Tibial artery (tissue), 4 donors: Measurements from ENCODE around the gene DTL.

Experiments used
- DNase-seq, 2 donors: peaks; one replicate each; pipeline ENCODE4 v3.0.0-alpha.2; 2019
- H3K27ac ChIP-seq, 2 donors: fragments of 200-600 bp; sonication (generic) in 1 of 2; 1 replicate in 1 of 2; 2 replicates in 1 of 2; pipeline ENCODE4 v1.5.1; 2018 to 2019; ENCODE audit warnings: mild to moderate bottlenecking in 1 of 2
- H3K27me3 ChIP-seq, 2 donors: fragments of 200-600 bp; sonication (generic) in 1 of 2; one replicate each; pipeline versions ENCODE4 v1.5.1 to v1.6.0; 2016 to 2019
- H3K36me3 ChIP-seq, 3 donors: fragments of 200-600 bp; sonication (generic) in 2 of 3; one replicate each; pipeline ENCODE4 v1.5.1; 2016 to 2019; ENCODE audit warnings: mild to moderate bottlenecking in 2 of 3
- H3K4me1 ChIP-seq, 4 donors: fragments of 200-600 bp; sonication (generic) in 2 of 4; 1 replicate in 3 of 4; 2 replicates in 1 of 4; pipeline ENCODE4 v1.5.1; 2016 to 2019
- H3K4me3 ChIP-seq, 2 donors: fragments of 200-600 bp; sonication (generic) in 1 of 2; 1 replicate in 1 of 2; 2 replicates in 1 of 2; pipeline ENCODE4 v1.5.1; 2018 to 2019; ENCODE audit warnings: mild to moderate bottlenecking in 2 of 2
- H3K9me3 ChIP-seq, 3 donors: fragments of 200-600 bp; sonication (generic) in 1 of 3; one replicate each; pipeline ENCODE4 v1.5.1; 2016 to 2019
- intact Hi-C: fragments of 100-400 bp; cut with DNase I; formaldehyde crosslinking; loops from one replicate; pipeline ENCODE4 v1.15.0; 2023; ENCODE audit warnings: low total_unique reads
- TF ChIP-seq, protein P1 (sequence below), 2 experiments: fragments of 200-600 bp in 1 of 2; fragments of 450-650 bp in 1 of 2; IDR thresholded peaks; one replicate each; pipeline ENCODE4 v1.5.1; 2017 to 2019; ENCODE audit warnings: antibody characterized with exemption in 2 of 2, mild to moderate bottlenecking in 1 of 2, moderate library complexity in 1 of 2

Gene DTL

DNA sequence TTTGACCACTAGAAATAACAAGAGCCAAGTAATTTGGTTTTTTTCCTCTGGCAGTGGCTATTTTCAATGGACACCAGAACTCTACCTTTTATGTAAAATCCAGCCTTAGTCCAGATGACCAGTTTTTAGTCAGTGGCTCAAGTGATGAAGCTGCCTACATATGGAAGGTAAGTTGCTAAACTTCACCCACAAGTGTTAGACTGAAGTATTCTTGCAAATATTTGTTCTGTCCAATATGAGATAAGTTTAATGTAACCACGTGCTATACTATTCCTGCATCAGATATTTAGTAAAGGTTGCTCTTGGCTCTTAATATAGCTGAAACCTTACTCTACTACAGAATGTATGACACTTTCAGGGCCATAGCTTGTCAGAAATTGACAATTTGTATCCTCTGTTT is 36.5 kb downstream of the DTL start:
- H3K27me3 ChIP-seq = no peaks in the 10 kb centered on the region
- no peak overlapping the region for H3K4me3 ChIP-seq
- H3K27ac ChIP-seq = no peak overlapping the region
- intact Hi-C loops = loop anchor here (5.0 kb wide), 2 partner anchors 220 to 385 kb away; no protein-coding TSS in a partner anchor
- no peaks in the 10 kb centered on the region for H3K36me3 ChIP-seq
- H3K9me3 ChIP-seq = no peaks in the 10 kb centered on the region
- TF ChIP-seq, protein P1, sequence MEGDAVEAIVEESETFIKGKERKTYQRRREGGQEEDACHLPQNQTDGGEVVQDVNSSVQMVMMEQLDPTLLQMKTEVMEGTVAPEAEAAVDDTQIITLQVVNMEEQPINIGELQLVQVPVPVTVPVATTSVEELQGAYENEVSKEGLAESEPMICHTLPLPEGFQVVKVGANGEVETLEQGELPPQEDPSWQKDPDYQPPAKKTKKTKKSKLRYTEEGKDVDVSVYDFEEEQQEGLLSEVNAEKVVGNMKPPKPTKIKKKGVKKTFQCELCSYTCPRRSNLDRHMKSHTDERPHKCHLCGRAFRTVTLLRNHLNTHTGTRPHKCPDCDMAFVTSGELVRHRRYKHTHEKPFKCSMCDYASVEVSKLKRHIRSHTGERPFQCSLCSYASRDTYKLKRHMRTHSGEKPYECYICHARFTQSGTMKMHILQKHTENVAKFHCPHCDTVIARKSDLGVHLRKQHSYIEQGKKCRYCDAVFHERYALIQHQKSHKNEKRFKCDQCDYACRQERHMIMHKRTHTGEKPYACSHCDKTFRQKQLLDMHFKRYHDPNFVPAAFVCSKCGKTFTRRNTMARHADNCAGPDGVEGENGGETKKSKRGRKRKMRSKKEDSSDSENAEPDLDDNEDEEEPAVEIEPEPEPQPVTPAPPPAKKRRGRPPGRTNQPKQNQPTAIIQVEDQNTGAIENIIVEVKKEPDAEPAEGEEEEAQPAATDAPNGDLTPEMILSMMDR (IDR thresholded peaks at IDR 0.05) = no peak
- H3K4me1 ChIP-seq = peaks cover 0 to 11% (median 2%) of the 10 kb centered on the region in 4 donors
- DNase-seq = no peak

GRCh38 chr1:212073490-212073889 is 37.9 kb downstream of the DTL start:
- H3K9me3 ChIP-seq = no peaks in the 10 kb centered on the region
- intact Hi-C loops = loop anchor here (5.0 kb wide), 2 partner anchors 219 to 384 kb away; no protein-coding TSS in a partner anchor
- H3K27me3 ChIP-seq = no peaks in the 10 kb centered on the region
- TF ChIP-seq, protein P1 (IDR thresholded peaks at IDR 0.05) = no peak
- H3K4me1 ChIP-seq = peaks cover 0 to 11% (median 2%) of the 10 kb centered on the region in 4 donors
- no peak overlapping the region for H3K27ac ChIP-seq
- DNase-seq = no peak
- H3K36me3 ChIP-seq = no peaks in the 10 kb centered on the region
- H3K4me3 ChIP-seq = no peak overlapping the region

DNA sequence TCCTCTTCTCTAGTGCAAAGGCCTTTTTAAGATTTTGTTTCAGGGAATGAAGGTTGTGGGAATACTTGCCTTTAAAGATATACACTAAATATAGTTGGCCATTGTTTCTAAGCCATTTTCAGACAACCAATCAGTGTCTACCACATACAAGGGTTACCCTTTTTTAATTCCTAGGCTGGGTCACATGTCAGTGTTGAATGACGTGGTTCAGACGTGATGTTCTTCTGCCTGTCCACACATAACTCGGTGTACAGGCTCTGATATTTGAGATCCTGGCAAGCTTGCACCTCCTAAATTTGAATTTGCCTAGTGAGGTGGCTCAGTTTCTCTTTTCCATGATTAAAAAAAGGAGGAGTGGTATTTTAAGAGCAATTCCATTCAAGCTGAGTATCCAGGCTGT is 38.8 kb downstream of the DTL start:
- Histone ChIP-seq H3K36me3 (no peaks in the 10 kb centered on the region), H3K27me3 (no peaks in the 10 kb centered on the region), H3K9me3 (no peaks in the 10 kb centered on the region), H3K4me1 (peaks cover 0 to 19% (median 2%) of the 10 kb centered on the region in 4 donors), H3K27ac (peak overlapping the region; percentile 52 to 53), H3K4me3 (no peak overlapping the region)
- intact Hi-C loops = loop anchor here (5.0 kb wide), 2 partner anchors 218 to 383 kb away; no protein-coding TSS in a partner anchor
- TF ChIP-seq, protein P1 (IDR thresholded peaks at IDR 0.05) = no peak
- DNase-seq = no peak

DNA sequence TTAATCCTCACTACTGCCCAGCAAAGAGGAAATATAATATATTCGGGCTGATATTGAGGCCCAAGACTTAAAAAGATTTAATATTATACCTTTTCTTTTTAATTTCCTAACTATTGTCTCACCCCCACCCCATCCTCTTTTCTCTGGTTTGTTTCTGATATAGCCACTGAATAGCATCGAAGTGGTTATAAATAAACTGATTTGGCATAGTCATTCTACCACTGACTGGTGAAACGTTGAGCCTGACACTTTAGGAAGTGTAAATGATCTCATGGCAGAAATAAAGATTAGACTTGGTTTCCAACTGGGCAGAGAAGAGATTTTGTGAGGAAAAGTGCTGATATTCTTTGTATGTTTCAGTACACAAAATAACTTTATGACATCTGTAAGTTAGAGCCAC is 39.3 kb downstream of the DTL start:
- no peaks in the 10 kb centered on the region for H3K9me3 ChIP-seq
- H3K4me3 ChIP-seq = no peak overlapping the region
- H3K27ac ChIP-seq = peak overlapping the region; percentile 52 to 53
- intact Hi-C loops = loop anchor here (5.0 kb wide), 2 partner anchors 217 to 382 kb away; no protein-coding TSS in a partner anchor
- no peaks in the 10 kb centered on the region for H3K27me3 ChIP-seq
- TF ChIP-seq, protein P1 (IDR thresholded peaks at IDR 0.05) = no peak
- DNase-seq = no peak
- no peaks in the 10 kb centered on the region for H3K36me3 ChIP-seq
- H3K4me1 ChIP-seq = peaks cover 0 to 24% (median 2%) of the 10 kb centered on the region in 4 donors

DNA sequence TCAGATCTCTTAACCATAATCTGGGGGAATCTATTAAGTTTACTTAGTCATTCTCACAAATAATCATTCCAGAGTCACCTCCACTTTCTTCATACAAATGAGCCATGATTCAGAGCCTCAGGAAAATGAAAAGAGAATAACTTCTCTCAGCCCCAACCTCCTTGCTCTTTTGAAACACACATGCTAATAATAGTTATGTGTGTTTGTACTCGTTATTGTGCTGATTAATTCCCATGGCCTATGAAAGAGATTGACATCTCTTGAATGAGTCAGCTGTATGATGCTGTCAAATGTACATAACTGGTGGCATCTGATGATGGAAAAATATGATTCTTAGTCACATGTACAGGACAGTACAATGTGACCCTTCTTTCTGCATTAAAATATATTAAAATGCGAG is 41.5 kb downstream of the DTL start:
- intact Hi-C loops = no loop called here
- Histone ChIP-seq H3K27ac (peak overlapping the region in 1 of 2 donors; percentile 75), H3K36me3 (no peaks in the 10 kb centered on the region), H3K4me1 (peaks cover 0 to 38% (median 2%) of the 10 kb centered on the region in 4 donors), H3K4me3 (no peak overlapping the region), H3K9me3 (no peaks in the 10 kb centered on the region), H3K27me3 (no peaks in the 10 kb centered on the region)
- no peak for DNase-seq
- TF ChIP-seq, protein P1 (IDR thresholded peaks at IDR 0.05) = no peak

DNA sequence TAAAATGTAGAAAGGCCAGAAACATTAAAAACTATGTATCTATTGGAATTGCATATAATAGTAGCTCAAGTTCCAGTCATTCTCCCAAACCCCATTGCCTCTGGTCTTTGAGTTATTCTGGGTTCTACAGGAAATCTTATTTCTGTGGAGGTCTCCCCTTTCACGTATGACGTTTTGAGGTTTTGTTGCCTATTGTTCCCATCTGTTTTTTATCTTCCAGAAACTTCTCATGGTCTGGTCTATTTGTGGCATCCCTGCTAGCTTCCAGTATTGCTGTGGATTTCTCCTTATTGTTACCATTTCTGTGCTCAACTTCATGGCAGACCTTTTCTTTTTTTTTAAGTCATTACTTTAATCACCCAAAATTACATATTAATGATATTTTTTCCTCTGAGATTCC is 43.3 kb downstream of the DTL start:
- Histone ChIP-seq H3K9me3 (no peaks in the 10 kb centered on the region), H3K27ac (peak overlapping the region; percentile 66 to 75), H3K4me3 (no peak overlapping the region), H3K4me1 (peaks cover 0 to 38% (median 2%) of the 10 kb centered on the region in 4 donors), H3K36me3 (no peaks in the 10 kb centered on the region), H3K27me3 (no peaks in the 10 kb centered on the region)
- no peak for DNase-seq
- intact Hi-C loops = no loop called here
- TF ChIP-seq, protein P1 (IDR thresholded peaks at IDR 0.05) = no peak
